Esophagus squamous epithelium (tissue), 4 donors: Measurements from ENCODE around the gene CRB1.

ENCODE experiments used
- CTCF ChIP-seq, 6 experiments: fragments of 450-650 bp in 4 of 6; fragments of 200-600 bp in 2 of 6; sonication (generic) in 2 of 6; IDR thresholded peaks; one replicate each; pipeline ENCODE4 v1.5.1; 2016 to 2019; ENCODE audit warnings: antibody characterized with exemption in 6 of 6, mild to moderate bottlenecking in 4 of 6, moderate library complexity in 4 of 6
- POLR2A ChIP-seq, 4 donors: fragments of 450-650 bp; IDR thresholded peaks; one replicate each; pipeline ENCODE4 v1.6.1; 2017; ENCODE audit warnings: antibody characterized with exemption in 4 of 4, mild to moderate bottlenecking in 4 of 4, moderate library complexity in 3 of 4

GRCh38 chr1:197444755-197445154 is 176.7 kb downstream of the CRB1 start:
- TF ChIP-seq CTCF (IDR thresholded peaks at IDR 0.05) = no peak
- no peak for TF ChIP-seq POLR2A (IDR thresholded peaks at IDR 0.05)
